GM11168 (cell line): ENCODE data around the gene IKZF1.
"Not testable (repeated sequence)": the region's sequence is repeated elsewhere in the genome, so short reads cannot be mapped to it uniquely, and the experiment has no call there.

ENCODE experiments used
- in situ Hi-C: fragments of 300-500 bp; cut with MboI; formaldehyde crosslinking; loops from one replicate; pipeline ENCODE4 v1.12.0; 2022; ENCODE audit warnings: low sequenced_read_pairs; ENCODE audit not compliant: unreplicated experiment

Gene IKZF1

DNA sequence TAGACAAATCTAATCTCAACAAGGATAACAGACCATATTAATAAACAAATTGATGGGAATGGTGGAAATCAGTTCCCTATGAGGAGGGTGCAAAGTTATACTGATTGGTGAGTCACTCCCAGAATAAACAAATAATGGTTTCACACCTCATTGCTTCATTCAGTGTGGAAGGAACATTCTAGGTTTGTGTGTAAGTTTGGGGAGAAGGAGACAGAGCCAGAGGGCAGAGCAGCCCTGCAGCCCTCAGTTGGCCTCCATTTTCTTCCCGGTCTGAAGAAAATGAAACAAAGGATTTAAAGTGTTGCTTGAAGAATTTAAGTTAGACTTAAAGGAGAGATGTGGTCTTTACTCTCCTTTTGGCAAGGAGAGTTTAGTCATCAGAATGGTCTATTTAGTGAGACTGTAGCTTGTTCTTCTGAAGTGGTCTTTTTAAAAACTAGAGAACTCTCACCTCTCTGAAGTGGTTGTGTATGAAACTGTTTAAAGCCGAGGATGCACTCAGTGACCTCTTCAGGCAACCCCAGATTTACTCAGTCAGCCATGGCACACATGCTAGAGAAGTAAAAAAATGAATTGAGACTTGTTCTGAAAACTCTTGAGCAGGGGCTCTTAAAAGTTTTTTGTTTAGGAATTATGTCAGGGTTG is 27.2 kb downstream of the IKZF1 start:
- in situ Hi-C loops = no loop called here

DNA sequence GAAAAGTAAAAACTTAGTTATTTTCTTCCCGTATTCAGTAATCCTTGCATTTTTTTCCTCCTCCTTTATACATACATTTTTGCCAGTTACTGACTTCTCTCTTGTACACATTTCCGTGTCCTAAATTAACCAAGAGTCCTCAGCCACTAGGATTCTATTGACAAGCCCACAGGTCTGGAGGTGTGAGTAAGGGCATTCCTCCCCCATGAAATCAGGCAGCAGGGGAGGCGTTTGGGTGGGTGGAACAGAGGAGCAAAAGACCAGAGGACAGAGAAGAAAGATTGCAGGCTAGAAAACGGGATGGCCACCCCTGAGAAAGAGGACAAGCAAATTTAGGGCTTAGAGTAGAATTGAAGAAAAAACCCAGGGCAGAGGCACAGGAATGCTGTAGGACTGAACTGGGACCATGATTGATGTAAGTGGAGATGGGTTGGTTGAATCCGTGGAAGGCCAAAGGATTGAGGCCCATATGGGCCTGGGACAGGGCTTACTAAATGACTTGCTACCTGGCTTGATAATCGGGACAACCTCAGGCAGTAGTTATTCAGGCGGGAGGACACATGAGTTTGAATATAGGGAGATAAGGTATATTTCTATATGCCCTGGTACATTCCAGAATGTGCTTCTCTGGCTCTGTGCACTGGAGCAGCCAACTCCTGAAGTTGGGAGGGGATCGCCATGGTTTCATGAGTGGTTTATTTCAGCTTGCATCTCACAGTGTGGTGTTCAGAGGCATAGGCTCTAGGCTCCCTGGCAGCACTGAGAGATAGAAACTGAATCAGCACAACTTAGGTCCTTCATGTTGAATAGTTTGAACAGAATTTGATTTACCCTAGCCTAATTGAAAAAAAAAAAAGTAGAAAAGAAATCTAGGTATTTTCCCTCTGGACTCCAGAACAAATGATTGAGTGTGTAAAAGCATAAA is 28.0 kb downstream of the IKZF1 start:
- in situ Hi-C loops = no loop called here

DNA sequence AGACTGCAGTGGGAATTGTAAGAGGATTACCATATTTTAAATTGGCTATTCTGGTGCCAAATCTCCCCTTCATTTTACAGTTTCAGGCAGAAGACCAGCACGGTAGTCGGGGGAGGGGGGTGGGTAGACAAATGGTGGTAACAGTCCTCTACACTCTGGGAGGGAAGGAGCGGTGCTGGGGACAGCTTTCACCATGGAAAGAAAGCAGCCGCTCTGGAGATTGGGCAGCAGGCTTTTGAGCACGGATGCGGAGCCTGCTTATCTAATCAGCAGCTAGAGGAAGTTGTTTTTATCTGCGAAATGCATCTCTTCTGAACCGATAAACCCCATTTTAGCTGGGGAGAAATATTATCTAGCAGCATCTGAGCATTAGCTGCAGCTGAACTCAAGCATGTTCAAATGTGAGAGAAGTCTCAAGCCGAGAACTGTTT is 28.7 kb downstream of the IKZF1 start:
- in situ Hi-C loops = no loop called here

DNA sequence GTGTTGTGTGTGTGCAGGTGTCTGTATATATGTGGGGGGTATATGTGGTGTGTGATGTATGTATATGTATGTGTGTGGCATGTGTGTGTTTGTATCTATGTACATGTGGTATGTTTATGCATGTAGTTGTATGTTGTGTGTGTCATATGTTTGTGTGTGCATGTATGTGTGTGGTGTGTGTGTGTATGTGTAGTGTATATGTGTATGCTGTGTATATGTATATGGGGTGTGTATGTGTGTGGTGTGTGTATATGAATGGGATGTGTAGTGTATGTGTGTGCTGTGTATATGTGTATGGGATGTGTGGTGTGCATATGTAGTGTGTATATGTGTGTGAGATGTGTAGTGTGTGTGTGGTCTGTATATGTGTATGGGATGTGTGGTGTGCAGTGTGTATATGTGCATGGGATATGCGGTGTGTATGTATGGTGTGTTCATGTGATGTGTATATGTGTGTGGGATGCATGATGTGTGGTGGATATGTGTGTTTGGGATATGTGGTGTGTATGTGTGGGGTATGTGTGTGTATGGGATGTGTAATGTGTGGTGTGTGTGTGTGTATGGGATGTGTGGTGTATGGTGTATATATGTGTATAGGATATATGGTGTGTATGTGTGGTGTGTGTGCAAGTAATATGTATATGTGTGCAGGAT is 30.0 kb downstream of the IKZF1 start:
- in situ Hi-C loops = no loop called here

DNA sequence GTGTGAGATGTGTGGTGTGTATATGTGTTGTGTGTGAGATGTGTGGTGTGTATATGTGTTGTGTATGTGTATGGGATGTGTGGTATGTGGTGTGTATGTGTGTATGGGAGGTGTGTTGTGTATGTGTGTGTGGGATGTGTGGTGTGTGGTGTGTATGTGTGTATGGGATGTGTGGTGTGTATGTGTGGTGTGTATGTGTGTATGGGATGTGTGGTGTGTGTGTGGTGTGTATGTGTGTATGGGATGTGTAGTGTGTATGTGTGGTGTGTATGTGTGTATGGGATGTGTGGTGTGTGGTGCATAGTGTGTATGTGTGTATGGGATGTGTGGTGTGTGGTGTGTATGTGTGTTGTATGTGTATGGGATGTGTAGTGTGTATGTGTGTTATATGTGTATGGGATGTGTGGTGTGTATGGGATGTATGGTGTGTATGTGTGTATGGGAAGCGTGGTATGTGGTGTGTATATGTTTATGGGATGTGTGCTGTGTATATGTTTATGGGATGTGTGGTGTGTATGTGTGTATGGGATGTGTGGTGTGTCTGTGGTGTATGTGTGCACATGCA is 30.8 kb downstream of the IKZF1 start:
- in situ Hi-C loops = no loop called here

DNA sequence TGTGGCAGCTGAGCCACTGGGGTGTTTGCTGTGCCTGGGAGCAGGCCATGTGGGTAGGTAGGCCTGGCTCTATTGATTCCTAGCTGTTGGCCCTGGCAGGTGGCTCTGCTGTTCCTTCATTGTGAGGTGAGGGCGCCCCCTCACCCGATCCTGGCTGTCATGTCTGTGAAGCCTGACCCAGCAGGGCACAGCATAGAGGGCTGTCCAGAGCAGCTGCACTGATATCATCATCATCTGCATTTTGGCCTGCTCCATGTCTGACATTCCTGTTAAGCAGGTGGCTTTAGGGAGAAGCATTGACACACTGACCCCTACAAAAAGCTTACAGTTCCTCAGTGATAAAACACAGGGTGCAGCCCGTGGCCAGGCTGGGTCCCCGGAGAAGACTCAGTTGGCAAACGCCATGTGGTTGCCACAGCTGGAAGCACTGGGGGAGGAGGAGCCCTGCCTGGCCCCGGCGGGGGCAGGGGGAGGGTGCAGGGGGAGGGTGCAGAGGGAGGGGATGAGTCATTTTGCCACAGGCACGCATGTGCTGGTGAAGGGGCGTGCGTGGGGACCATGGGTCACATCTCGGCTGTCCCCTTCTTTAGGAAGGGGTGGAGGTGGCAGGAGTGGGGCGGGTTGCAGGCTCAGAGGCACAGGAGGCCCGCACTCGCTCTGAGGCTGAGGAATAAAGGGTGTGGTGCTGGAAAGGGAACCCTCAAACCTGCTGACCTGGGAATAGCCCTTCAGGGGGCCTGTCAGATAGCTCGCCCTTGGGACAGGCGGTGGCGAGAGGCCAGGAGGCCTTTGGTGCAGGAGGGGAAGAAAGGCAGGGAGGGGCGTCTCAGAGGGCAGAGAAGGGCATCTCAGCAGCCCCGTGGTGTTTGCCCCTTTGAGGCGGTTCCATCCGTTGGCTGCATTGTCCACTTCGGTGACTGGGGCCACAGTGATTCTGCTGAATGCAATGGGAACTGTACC is 31.6 kb downstream of the IKZF1 start:
- in situ Hi-C loops = no loop called here

DNA sequence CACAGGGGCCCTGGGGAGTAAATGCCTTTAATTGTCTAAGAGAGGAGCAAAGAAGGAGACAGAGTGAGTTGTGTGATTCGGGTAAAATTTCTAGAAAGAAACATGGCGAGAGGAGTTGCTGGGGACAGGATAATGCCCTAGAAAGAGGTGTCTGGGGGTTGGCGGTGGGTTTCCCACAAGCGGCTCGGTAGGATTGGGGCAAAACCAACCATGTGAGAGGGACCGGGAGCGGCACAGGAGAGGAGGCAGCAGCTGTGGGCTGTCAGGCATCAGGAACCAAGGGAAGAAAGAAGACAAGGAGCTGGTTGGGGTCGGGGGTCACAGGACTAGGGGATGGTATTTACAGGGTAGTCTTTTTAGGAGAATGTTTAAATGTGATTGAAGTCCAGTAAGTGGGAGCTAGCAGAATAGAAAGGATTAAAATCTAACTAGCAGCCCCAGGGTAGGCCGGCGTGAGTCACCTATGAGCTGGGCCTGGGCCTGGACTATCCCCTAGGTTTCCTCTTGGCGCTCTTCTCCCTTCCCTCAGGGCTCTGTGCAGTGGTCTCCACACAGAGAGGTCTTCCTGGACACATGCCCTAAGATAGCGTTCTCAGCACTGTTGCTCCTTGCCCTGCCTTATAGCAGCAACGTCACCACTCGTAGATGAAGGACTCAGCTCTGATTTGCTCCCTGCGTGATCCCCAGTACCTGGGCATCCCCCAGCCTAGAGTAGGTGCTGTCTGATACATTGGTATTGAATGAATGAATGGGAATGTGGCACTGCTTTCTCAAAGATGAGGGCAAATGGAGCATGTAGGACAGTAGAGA is 32.6 kb downstream of the IKZF1 start:
- in situ Hi-C loops = no loop called here

DNA sequence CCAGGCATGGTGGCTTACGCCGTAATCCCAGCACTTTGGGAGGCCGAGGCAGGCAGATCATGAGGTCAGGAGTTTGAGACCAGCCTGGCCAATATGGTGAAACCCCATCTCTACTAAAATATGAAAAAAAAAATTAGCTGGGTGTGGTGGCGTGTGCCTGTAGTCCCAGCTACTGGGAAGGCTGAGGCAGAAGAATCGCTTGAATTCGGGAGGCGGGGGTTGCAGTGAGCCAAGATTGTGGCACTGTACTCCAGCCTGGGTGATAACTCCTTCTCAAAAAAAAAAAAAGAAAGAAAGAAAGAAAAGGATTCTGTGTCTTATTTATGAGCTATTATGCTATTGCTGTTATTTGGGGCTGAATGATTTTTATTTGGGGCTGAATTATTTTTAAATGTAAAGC is 35.0 kb downstream of the IKZF1 start:
- in situ Hi-C loops = not testable (repeated sequence)

DNA sequence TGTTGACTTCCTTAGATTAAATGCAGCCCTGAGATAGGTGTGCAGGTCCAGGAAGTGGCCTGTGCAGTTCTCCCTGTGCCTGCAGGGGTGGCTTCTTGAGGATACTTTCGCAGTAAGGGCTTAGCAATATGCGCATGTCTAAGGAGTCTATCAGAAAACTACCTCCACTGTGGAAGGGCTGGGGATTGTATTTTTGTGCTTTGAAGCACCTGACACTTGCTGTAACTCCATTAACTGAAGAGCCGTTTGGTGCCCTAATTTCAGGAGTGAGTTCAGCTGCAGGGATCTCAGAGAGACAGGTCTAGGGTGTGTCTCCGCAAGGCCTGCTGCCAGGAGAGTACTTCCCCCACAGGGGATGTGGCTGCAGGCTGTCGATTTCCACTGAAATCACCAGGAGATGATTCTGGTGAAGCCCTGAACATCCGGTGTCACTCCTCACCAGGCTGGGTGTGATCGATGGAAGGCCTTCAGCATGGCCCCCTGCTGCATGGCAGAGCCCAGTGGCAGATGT is 35.5 kb downstream of the IKZF1 start:
- in situ Hi-C loops = no loop called here

DNA sequence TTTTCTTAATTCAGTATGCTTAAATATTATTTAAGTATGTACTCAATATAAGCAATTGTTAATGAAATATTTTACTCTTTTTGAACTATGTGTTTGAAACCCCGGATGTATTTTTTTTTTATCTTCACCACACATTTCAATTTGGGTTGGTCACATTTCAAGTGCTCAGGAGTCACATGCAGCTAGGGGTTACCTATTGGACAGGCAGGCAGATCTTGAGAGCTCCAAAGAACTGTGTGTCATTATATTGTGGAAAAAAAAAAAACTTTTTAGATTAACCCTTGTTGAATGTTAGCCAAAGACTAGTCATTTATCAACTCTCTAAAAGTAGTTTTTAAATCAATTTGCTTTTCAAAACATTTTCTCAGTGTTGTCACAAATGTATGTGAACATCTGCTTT is 37.2 kb downstream of the IKZF1 start:
- in situ Hi-C loops = no loop called here

DNA sequence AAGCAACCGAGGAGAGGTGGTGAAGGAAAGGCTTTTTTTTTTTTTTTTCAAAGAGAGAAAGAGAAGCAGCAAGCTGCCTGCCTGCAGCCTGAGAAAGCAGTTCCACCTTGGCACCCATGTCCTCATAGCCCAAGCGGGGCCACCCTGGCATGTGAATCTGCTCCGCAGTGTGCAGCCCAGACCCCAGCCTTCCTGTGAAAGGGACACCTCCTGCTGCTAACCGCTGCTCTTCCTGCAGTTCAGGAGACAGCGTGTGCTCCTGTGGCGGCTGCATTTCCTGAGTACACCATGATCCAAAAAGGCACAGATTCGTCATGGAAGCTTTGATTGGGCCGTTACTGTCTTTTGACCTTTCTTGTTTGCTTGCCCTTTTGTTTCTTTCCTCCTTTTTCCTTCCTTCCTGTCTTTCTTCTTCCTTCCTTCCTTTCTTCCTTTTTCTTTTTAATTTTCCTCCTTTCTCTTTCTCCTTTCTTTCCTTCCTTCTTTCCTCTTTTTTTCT is 38.1 kb downstream of the IKZF1 start:
- in situ Hi-C loops = no loop called here

DNA sequence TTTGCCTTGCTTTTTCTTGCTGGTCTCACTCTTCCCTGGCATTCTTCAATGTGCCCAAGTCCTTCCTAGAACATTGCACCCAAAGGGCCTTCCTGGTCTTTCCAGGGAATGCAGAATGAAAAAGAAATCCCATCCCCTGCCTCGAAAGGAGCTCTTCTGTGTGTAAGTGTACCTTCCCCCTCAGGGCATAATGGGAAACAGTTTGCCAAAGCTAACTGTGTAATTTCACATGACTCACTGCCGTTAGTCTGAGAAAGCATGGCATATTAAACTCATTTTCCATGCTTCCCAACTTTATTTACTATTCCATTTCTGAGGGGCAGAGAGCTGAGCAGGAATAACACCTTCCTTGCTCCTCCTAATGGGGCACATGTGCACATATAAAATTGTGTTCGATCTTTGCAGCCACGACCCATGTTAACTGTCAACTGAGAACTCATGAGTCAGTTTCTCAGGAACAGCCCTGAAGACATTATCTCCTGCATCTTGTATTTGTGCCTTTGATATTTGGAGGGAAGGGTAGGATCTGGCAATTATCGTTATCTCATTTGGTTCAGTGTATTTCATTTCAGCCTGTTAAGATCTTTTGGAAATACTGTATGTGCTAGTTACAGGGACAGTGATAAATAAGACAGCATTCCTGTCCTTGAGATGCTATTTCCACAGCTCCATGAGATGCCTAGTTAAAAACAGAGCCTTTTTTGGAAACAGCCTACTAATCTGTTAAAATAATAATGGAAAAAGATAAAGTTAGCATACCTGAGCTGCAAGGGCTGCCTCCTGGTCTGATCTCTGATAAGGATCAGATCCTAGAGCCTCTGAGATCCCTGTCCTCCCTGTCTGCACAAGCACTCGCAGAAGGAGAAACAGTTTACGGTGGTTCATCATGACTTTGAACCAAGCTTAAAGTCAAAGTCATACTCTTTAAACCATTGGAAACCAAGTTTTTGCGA is 42.3 kb downstream of the IKZF1 start:
- in situ Hi-C loops = no loop called here

DNA sequence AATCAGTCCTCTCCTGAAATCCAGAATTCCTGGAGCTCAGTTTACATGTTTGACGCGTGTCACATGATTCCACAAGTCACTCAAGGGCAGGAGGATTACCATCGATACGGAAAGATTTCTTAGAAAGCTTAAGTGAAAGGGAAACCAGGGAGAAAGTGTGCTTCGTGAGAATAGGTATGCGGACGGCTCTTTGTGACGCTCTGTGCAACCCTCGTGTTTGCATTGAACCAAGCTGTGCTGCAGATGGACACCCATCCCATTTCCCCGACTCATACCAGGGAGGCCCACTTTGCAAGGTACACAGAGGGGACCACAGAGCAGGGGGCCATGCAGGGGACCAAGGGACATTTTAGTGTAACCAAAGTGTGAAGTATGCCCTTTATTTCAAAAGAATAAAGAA is 43.2 kb downstream of the IKZF1 start:
- in situ Hi-C loops = no loop called here

DNA sequence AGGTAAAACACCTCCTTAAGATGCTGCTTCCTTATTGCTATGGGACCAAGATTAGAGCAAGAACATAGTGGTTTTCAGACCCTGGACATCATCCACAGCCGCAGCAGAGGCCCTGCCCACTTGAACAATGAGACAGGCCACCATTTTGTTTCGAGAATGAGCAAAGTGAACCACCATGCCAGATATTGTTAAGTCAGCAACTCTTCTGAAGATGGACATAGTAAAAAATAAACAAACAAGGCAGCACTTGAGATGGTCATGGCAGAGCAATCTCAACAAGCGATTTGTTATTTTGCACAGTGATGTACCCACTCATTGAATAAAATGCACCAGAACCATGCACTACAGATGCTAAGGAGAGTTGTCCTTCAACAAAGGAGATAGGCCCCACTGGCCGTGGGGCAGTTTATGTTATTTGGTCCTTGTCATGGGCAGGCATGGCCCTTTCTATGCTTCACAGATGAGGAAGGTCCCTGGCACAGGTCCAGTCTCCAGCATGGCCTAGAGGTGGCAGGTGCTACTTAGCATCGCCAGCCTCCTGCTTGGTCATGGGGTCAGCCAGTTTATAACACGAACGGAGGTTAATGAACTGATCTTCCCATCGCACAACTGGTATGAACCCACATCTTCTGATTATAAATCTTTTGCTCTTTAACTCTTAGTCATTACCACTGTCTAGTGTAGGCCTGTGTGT is 44.1 kb downstream of the IKZF1 start:
- in situ Hi-C loops = no loop called here

DNA sequence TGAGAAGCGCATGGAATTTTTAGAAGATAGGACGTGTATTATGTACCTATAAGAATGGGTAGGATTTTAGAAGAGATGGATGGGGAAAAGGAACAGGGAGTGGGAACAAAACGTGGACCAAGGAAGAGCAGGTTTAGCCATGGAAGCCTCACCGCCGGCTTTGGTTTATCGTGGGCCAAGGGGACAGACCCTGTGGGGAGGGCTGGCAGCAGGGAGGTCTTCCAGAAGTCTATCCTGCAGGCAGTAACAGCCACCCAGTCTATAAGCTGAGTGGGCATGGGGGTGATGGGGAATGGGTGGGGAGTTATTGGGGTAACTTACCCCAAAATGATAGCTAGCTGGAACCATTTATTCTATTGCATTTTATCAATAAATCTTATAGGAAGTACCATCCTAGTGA is 44.9 kb downstream of the IKZF1 start:
- in situ Hi-C loops = no loop called here

DNA sequence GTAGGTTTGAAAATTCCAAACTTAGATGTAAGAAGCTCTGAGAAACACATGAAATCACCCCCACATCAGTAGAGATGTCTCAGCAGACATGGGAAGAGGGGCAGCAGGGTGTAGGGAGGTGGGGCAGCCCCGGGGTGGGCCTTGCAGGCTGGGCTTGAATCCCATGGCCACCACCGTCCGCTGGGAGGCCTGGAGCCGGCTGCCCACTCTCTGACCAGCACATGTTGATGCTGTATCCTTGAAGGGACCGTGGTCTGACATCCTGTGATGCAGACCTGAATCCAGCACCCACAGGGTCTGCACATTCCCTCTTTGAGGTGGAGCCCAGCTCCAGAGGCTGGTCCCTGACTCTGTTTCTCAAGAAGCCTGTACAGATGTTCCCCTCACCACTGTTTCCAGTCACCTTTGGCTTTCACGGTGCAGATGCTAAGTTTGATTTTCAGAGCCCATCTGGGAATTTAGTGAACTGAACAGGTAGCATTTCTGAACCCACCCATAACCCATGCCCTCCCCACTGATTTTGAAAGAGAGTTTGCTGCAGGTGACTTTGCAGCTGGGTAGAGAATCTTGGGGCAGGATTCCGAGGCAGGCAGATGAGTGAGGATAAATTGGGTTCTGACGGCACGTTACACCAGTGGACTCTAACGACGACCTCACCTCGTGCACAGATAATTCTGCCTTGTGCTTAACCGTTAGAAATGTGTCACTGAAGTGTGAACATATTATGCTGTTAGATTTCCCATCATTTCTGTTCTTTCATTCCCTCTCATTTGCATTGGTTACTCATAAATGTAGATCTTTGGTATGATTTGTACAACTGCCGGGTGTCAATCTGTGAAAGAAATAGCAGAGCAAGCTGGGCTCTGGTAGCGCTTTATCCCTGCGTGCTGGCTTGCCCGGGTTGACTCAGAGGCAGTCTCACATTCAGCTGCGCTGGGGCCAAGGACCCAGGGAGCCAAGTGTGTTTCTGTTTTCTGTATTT is 45.7 kb downstream of the IKZF1 start:
- in situ Hi-C loops = no loop called here
